Measurements from ENCODE around the gene FTSJ1. TPM values are rescaled to one million over a fixed set of nuclear protein-coding genes. Genes with fewer than 3 reads are reported as not detected.
"Not testable (repeated sequence)": the region's sequence is repeated elsewhere in the genome, so short reads cannot be mapped to it uniquely, and the experiment has no call there.

Gene FTSJ1
- total RNA-seq, 1 experiment from 2014 or later: 49.4 TPM

GRCh38 chrX:48516987-48517386 is 41.0 kb downstream of the FTSJ1 start:
- H3K4me1 ChIP-seq (ENCODE audit: insufficient read depth, low read length): no peaks in the 10 kb centered on the region
- no peaks in the 10 kb centered on the region for H4K20me1 ChIP-seq (ENCODE audit: control insufficient read depth, insufficient read depth, insufficient read length)
- H3K4ac ChIP-seq (ENCODE audit: low read depth, low read length): no peak overlapping the region
- no peak overlapping the region for H4K91ac ChIP-seq (ENCODE audit: insufficient read length, low read depth, low read length)
- H3K79me2 ChIP-seq (ENCODE audit: insufficient read depth, low read length): no peaks in the 10 kb centered on the region
- H2AK5ac ChIP-seq (ENCODE audit: insufficient read length, low read length): no peak overlapping the region
- H2BK20ac ChIP-seq (ENCODE audit: low read depth, low read length, poor library complexity, severe bottlenecking): no peak overlapping the region
- WGBS (ENCODE audit: extremely low coverage, insufficient read length, low lambda C conversion rate): no CpG with 5 or more reads among the region's 5 CpGs
- no peaks in the 10 kb centered on the region for H3K23me2 ChIP-seq (ENCODE audit: insufficient read length, low read depth, low read length, poor library complexity, severe bottlenecking)
- no peak overlapping the region; the same call in 1 of the 2 replicates for H2BK15ac ChIP-seq (ENCODE audit: low read depth, low read length)
- no peaks in the 10 kb centered on the region for H3K79me1 ChIP-seq (ENCODE audit: insufficient read depth, low read depth, low read length, poor library complexity, severe bottlenecking)
- H2BK12ac ChIP-seq (ENCODE audit: insufficient read length, low read depth, low read length): no peak overlapping the region
- no peak overlapping the region for H3K18ac ChIP-seq (ENCODE audit: insufficient read length, low read depth, low read length)
- no peak overlapping the region for H2AFZ ChIP-seq (ENCODE audit: low read length)
- no peak overlapping the region for H3K56ac ChIP-seq (ENCODE audit: insufficient read length, low read depth, low read length)
- H2BK120ac ChIP-seq (ENCODE audit: low read depth, low read length, poor library complexity, severe bottlenecking): no peak overlapping the region
- Mint-ChIP-seq H3K9me3 (peaks cover 60 to 80% of the 10 kb centered on the region in 2 experiments), H3K27ac (no peak overlapping the region), H3K27me3 (ENCODE audit: low read depth) (peaks cover 2% of the 10 kb centered on the region), H3K4me3 (no peak overlapping the region), H3K36me3 (ENCODE audit: insufficient read depth in 1 of 3, low read depth in 3 of 3) (peaks cover 17 to 28% (median 27%) of the 10 kb centered on the region in 3 experiments; a peak in 6 of 7 replicates), H3K4me1 (peaks cover 5 to 8% of the 10 kb centered on the region in 2 experiments; a peak in 3 of 4 replicates)
- no peak overlapping the region for H3K27ac ChIP-seq (ENCODE audit: insufficient read length, low read depth, low read length)
- H4K8ac ChIP-seq (replicated peaks; ENCODE audit: insufficient read length, low read depth, low read length): no peak overlapping the region
- no peak for DNase-seq
- H3T11ph ChIP-seq (ENCODE audit: low read length): no peak overlapping the region
- H3K9ac ChIP-seq (ENCODE audit: extremely low read depth, insufficient read length, low read length): no peak overlapping the region
- TF ChIP-seq CTCF (conservative IDR thresholded peaks at IDR 0.05): no peak
- no peak overlapping the region for H3K4me2 ChIP-seq (ENCODE audit: insufficient read depth, insufficient read length, low read length)
- H3K27me3 ChIP-seq (ENCODE audit: insufficient read depth, low read length): no peaks in the 10 kb centered on the region
- peaks cover 36% of the 10 kb centered on the region for H3K9me3 ChIP-seq (ENCODE audit: control insufficient read depth, low read depth, low read length)
- H3K23ac ChIP-seq (ENCODE audit: insufficient read length, low read depth, low read length): no peak overlapping the region
- no peak overlapping the region for H3K14ac ChIP-seq (ENCODE audit: insufficient read depth, low read length)
- no peak overlapping the region for H4K5ac ChIP-seq (ENCODE audit: insufficient read length, low read depth, low read length)
- H2BK5ac ChIP-seq (ENCODE audit: insufficient read length, low read length): no peak overlapping the region

GRCh38 chrX:48519481-48519880 is 43.5 kb downstream of the FTSJ1 start:
- not testable (repeated sequence) for H3K56ac ChIP-seq (ENCODE audit: insufficient read length, low read depth, low read length); H3K14ac ChIP-seq (ENCODE audit: insufficient read depth, low read length); H2AK5ac ChIP-seq (ENCODE audit: insufficient read length, low read length); H3K4ac ChIP-seq (ENCODE audit: low read depth, low read length); H4K91ac ChIP-seq (ENCODE audit: insufficient read length, low read depth, low read length); H2BK120ac ChIP-seq (ENCODE audit: low read depth, low read length, poor library complexity, severe bottlenecking); H2BK5ac ChIP-seq (ENCODE audit: insufficient read length, low read length); H4K20me1 ChIP-seq (ENCODE audit: control insufficient read depth, insufficient read depth, insufficient read length); H3K4me1 ChIP-seq (ENCODE audit: insufficient read depth, low read length); H3K9ac ChIP-seq (ENCODE audit: extremely low read depth, insufficient read length, low read length); H3T11ph ChIP-seq (ENCODE audit: low read length); H3K27me3 ChIP-seq (ENCODE audit: insufficient read depth, low read length); H2AFZ ChIP-seq (ENCODE audit: low read length); H2BK12ac ChIP-seq (ENCODE audit: insufficient read length, low read depth, low read length); H2BK15ac ChIP-seq (ENCODE audit: low read depth, low read length); H3K27ac ChIP-seq (ENCODE audit: insufficient read length, low read depth, low read length); H4K8ac ChIP-seq (replicated peaks; ENCODE audit: insufficient read length, low read depth, low read length); H3K4me2 ChIP-seq (ENCODE audit: insufficient read depth, insufficient read length, low read length); H3K18ac ChIP-seq (ENCODE audit: insufficient read length, low read depth, low read length); H3K4me3 Mint-ChIP-seq; H3K23ac ChIP-seq (ENCODE audit: insufficient read length, low read depth, low read length); H3K27ac Mint-ChIP-seq; H2BK20ac ChIP-seq (ENCODE audit: low read depth, low read length, poor library complexity, severe bottlenecking); H3K23me2 ChIP-seq (ENCODE audit: insufficient read length, low read depth, low read length, poor library complexity, severe bottlenecking); DNase-seq; H3K79me2 ChIP-seq (ENCODE audit: insufficient read depth, low read length); H4K5ac ChIP-seq (ENCODE audit: insufficient read length, low read depth, low read length); H3K27me3 Mint-ChIP-seq (ENCODE audit: low read depth); H3K79me1 ChIP-seq (ENCODE audit: insufficient read depth, low read depth, low read length, poor library complexity, severe bottlenecking)
- no CpG with 5 or more reads among the region's 4 CpGs for WGBS (ENCODE audit: extremely low coverage, insufficient read length, low lambda C conversion rate)
- peaks cover 8 to 11% of the 10 kb centered on the region in 2 experiments; a peak in 3 of 4 replicates for H3K4me1 Mint-ChIP-seq
- H3K36me3 Mint-ChIP-seq (ENCODE audit: insufficient read depth in 1 of 3, low read depth in 3 of 3): peaks cover 19 to 31% (median 28%) of the 10 kb centered on the region in 3 experiments
- peaks cover 54 to 68% of the 10 kb centered on the region in 2 experiments for H3K9me3 Mint-ChIP-seq
- H3K9me3 ChIP-seq (ENCODE audit: control insufficient read depth, low read depth, low read length): peaks cover 25% of the 10 kb centered on the region

Measured in H9 (cell line).